Mucosa of stomach (tissue), 1 donor: ENCODE data around the gene SETD6.
"Not testable (repeated sequence)": the region's sequence is repeated elsewhere in the genome, so short reads cannot be mapped to it uniquely, and the experiment has no call there.

Experiments used
- H3K27me3 ChIP-seq: one replicate; pipeline ENCODE4 v1.7.0; 2013; ENCODE audit warnings: mild to moderate bottlenecking, low read length; ENCODE audit not compliant: control insufficient read depth, insufficient read depth
- H3K36me3 ChIP-seq: one replicate; pipeline ENCODE4 v1.7.0; 2013; ENCODE audit warnings: low read length; ENCODE audit not compliant: control insufficient read depth, insufficient read depth
- H3K4me1 ChIP-seq: one replicate; pipeline ENCODE4 v1.7.0; 2013; ENCODE audit warnings: mild to moderate bottlenecking, low read length; ENCODE audit not compliant: control insufficient read depth, insufficient read depth
- H3K4me3 ChIP-seq: one replicate; pipeline ENCODE4 v1.7.0; 2013; ENCODE audit warnings: low read length
- H3K9ac ChIP-seq: one replicate; pipeline ENCODE4 v1.7.0; 2013; ENCODE audit warnings: mild to moderate bottlenecking, low read length, moderate library complexity
- H3K9me3 ChIP-seq: one replicate; pipeline ENCODE4 v1.7.0; 2013; ENCODE audit warnings: mild to moderate bottlenecking, low read length, moderate library complexity; ENCODE audit not compliant: control insufficient read depth
- donor health status: Pancreatic carcinoma.

Gene SETD6

DNA sequence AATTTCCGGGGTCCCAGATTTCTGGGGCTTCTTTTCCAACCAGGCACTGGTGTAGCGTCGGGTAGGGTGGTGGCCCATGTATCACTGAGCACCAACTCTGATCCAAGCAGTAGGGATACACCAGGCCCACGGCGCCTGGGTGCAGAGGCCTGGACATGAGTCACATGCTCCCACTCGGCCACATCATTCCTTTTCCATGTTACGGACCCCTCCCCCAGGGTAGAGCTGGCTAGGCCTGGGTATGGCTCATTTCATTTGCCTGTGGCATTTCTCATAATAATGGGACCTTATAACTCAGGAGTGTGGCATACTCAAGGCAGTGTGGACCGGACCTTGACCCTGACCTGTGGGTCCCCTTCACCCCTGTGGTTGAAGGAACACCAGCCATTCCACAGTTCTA is 33.4 kb upstream of the SETD6 start:
- Histone ChIP-seq H3K9me3 (no peaks in the 10 kb centered on the region), H3K4me1 (no peaks in the 10 kb centered on the region), H3K9ac (no peak overlapping the region), H3K27me3 (peaks cover under 1% of the 10 kb centered on the region), H3K4me3 (no peak overlapping the region), H3K36me3 (no peaks in the 10 kb centered on the region)

DNA sequence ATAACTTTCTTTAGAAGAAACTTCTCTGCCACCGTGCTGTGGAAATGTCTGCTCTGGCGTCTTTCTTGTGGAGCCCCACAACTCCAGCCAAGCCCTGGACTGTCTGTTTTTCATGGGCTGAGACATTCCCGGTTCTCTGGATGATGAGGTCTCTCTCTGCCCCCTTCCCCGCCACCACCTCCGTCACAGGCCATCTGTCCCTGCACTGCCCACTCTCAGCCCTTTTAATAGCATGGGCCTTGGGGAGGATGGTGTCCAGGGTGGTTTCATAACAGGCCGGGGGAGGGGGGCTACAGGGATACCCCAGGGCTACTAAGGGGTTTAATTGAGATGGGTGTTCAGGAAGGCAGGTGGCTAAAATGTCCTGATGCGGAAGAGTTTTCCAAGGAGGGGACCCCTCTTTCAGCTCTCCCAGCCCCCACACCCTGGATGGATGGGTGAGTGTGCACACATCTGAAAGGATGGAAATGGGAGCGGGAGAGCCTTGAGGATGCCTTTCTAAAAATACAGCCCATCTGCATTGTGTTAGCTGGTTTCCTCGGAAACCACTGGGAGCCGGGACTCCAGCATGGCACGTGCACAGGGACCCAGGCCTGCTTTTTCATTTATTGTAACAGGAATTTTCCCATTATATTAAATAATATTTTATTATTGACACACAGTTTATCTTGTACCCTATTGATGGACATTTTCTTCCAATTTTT is 30.0 kb upstream of the SETD6 start:
- Histone ChIP-seq H3K9ac (no peak overlapping the region), H3K9me3 (no peaks in the 10 kb centered on the region), H3K27me3 (peaks cover 5% of the 10 kb centered on the region), H3K4me1 (peaks cover 3% of the 10 kb centered on the region), H3K4me3 (no peak overlapping the region), H3K36me3 (no peaks in the 10 kb centered on the region)

- H3K9ac ChIP-seq = no peak overlapping the region
- H3K36me3 ChIP-seq = no peaks in the 10 kb centered on the region
- H3K27me3 ChIP-seq = peaks cover 6% of the 10 kb centered on the region
- H3K4me3 ChIP-seq = no peak overlapping the region
- H3K9me3 ChIP-seq = no peaks in the 10 kb centered on the region
- H3K4me1 ChIP-seq = peaks cover 3% of the 10 kb centered on the region
These were observed 27.6 kb upstream of the SETD6 start for GRCh38 chr16:58487566-58488351.

DNA sequence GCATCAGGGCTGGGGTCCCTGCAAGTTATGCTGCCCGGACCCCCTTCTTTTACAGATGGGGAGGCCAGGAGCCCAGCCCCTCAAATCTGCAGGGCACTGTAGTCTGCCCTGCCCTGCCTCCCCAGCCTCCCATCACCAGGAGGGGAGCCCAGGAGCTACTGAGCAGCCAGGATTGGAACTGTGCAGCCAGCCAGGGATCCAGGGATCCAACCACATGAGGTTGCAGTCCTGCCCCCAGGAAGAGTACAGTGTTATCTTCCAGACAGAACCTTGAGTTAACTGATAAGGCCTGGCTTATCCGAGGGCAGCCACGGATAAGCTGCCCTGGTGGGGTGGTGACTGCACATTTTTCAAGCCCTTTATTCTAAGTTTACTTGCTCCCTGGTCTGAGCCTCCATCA is 26.8 kb upstream of the SETD6 start:
- Histone ChIP-seq H3K36me3 (no peaks in the 10 kb centered on the region), H3K27me3 (peaks cover 6% of the 10 kb centered on the region), H3K4me3 (no peak overlapping the region), H3K9me3 (no peaks in the 10 kb centered on the region), H3K4me1 (peaks cover 3% of the 10 kb centered on the region), H3K9ac (no peak overlapping the region)

DNA sequence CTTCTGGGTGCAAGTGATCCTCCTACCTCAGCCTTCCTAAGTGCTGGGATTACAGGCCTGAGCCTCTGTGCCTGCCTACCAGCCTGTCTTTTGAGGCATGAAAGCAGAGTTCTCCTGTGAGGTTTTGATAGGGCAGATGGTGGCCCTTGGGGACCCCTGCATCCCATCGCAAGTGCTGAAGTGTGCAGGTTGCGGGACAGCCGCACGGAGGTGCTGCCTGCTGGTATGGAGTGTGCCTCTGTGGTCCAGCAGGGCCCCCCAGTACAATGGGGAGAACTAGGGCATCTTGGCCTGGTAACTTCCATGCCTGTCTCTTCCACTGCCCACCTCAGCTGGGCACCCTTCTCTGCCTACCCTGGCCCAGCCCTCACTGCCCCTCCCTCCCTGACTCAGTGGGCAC is 25.3 kb upstream of the SETD6 start:
- Histone ChIP-seq H3K9ac (no peak overlapping the region), H3K9me3 (no peaks in the 10 kb centered on the region), H3K4me3 (no peak overlapping the region), H3K27me3 (peaks cover 11% of the 10 kb centered on the region), H3K4me1 (peaks cover 3% of the 10 kb centered on the region), H3K36me3 (no peaks in the 10 kb centered on the region)

DNA sequence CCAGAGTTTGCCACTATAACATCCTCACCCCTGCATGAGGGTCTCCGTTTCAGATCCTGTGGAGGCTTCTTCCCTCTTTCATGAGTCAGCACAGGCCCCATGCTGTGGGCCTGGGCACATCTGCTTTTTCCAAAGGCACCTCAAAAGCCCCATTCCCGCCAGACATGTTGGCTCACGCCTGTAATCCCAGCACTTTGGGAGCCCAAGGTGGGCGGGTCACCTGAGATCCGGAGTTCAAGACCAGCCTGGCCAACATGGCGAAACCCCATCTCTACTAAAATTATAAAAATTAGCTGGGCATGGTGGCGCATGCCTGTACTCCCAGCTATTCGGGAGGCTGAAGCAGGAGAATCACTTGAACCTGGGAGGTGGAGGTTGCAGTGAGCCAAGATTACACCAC is 24.8 kb upstream of the SETD6 start:
- not testable (repeated sequence) for H3K4me3 ChIP-seq, H3K36me3 ChIP-seq, H3K9me3 ChIP-seq, H3K9ac ChIP-seq, H3K4me1 ChIP-seq
- peaks cover 11% of the 10 kb centered on the region for H3K27me3 ChIP-seq

DNA sequence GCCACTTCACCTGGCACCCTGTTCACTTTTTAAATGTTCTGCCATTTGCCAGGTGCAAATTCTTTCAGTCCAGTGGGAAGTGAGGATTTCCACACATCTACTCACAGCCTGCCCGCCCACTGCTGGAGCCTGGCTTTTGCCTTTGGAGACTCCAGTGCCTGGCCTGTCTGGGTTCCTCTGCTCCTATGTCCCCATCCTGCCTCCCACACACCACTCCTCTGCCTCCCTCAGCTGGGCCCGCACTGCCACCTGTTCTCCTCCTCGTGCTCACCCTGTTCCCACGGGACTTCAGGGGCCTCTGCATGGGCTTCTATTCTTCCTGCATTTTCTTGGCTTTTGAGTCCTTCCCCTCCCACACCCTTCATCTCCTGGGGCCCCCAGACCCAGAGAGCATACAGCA is 23.3 kb upstream of the SETD6 start:
- H3K36me3 ChIP-seq = no peaks in the 10 kb centered on the region
- no peaks in the 10 kb centered on the region for H3K9me3 ChIP-seq
- peaks cover 7% of the 10 kb centered on the region for H3K4me1 ChIP-seq
- H3K27me3 ChIP-seq = peaks cover 9% of the 10 kb centered on the region
- no peak overlapping the region for H3K4me3 ChIP-seq
- H3K9ac ChIP-seq = no peak overlapping the region

GRCh38 chr16:58492735-58493134 is 22.6 kb upstream of the SETD6 start:
- Histone ChIP-seq H3K4me3 (no peak overlapping the region), H3K27me3 (peaks cover 8% of the 10 kb centered on the region), H3K4me1 (peaks cover 7% of the 10 kb centered on the region), H3K36me3 (no peaks in the 10 kb centered on the region), H3K9ac (no peak overlapping the region), H3K9me3 (no peaks in the 10 kb centered on the region)

- Histone ChIP-seq H3K36me3 (no peaks in the 10 kb centered on the region), H3K4me3 (no peak overlapping the region), H3K9me3 (no peaks in the 10 kb centered on the region), H3K9ac (no peak overlapping the region), H3K4me1 (peaks cover 4% of the 10 kb centered on the region), H3K27me3 (peaks cover 11% of the 10 kb centered on the region)
These were observed 21.4 kb upstream of the SETD6 start for GRCh38 chr16:58493756-58494431.

DNA sequence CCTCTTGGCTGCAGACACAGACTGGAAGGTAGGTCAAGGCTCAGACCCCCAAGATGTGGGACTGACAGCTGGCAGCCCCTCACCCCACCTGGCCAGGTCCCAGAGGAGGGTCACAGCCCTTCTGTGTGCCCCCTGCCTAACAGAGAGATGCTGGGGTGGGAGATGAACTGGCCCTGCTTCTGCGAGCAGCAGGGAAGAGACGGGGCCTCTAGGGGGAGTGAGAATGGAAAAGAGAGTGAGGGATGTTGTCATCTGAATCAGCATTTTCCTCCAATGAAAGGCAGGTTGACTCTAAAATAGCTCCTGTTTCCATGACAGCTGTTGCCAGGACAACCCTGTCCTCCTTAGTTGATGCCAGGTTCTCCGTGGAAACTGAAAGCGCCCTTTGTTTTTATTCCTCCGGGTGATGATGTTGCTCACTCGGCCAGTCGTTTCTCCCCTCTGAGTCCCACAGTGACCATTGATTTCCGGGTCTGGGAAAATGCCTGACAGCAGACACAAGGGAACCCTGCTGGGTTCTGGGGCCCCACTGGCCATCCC is 20.3 kb upstream of the SETD6 start:
- H3K9ac ChIP-seq = peak overlapping the region; percentile 37

GRCh38 chr16:58495521-58496331 is 19.6 kb upstream of the SETD6 start:
- no peak overlapping the region for H3K4me3 ChIP-seq
- no peaks in the 10 kb centered on the region for H3K9me3 ChIP-seq
- peaks cover 14% of the 10 kb centered on the region for H3K4me1 ChIP-seq
- H3K9ac ChIP-seq = peak overlapping the region; percentile 37
- H3K27me3 ChIP-seq = peaks cover 21% of the 10 kb centered on the region
- no peaks in the 10 kb centered on the region for H3K36me3 ChIP-seq

More for the DNA sequence above, 20.3 kb upstream of the SETD6 start:
- Histone ChIP-seq H3K36me3 (no peaks in the 10 kb centered on the region), H3K4me3 (no peak overlapping the region), H3K27me3 (peaks cover 18% of the 10 kb centered on the region), H3K4me1 (peaks cover 7% of the 10 kb centered on the region), H3K9me3 (no peaks in the 10 kb centered on the region)
